Breast epithelium (tissue), 3 donors: ENCODE results near the gene C20orf144.

Experiments used
- POLR2A ChIP-seq: fragments of 450-650 bp; IDR thresholded peaks from one replicate; pipeline ENCODE4 v1.6.1; 2016; ENCODE audit warnings: antibody characterized with exemption, mild to moderate bottlenecking, moderate library complexity
- POLR2AphosphoS5 ChIP-seq, 3 donors: sonication (generic); formaldehyde crosslinking; IDR thresholded peaks; one replicate each; pipeline ENCODE4 v1.6.1; 2017; ENCODE audit warnings: antibody characterized with exemption in 3 of 3
- TF ChIP-seq, protein P1 (sequence below), 3 donors: fragments of 450-650 bp; IDR thresholded peaks; one replicate each; pipeline ENCODE4 v1.5.1; 2016 to 2017; ENCODE audit warnings: antibody characterized with exemption in 3 of 3, mild to moderate bottlenecking in 3 of 3, moderate library complexity in 3 of 3

DNA sequence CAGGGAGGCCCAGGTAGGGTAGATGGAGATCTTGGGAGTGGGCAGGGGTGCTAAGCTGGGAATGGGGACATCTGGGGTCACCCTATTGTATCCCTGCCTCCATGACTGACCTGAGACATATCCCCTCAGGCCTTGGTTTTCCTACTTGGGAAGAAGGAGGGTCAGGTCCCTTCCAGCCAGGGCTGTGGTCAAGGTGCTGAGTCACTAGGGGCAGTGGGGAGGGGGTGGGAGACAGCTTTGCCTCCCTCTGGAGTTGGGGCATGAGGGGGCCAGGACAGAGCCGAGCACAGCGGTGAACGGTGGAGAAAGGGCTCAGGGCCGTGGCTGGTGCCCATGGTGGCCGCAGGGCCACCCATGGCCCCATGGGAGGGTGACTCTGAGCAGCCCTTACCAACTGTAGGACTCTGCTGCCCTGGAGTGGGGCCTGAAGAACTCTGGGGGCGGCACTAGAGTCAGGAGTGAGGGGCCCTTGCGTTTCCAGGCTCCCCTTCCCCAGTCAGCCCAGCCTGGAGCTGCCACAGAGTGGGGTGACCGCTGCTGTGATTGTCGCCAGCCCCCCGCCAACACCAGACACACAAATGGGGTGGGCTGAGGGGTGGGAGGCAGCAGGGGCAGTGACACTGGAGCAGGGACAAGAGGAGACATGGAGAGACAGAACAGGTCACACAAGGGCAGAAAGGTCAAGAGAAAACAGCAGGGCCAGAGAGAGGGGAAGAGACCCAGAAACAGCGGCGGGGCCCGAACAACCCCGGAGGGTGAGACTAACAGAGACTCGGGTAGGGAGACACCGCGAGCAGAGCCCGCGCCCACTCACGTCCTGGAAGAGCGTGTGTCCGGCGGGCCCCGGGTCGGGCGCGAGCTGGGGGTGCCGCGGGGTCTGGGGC is 11.5 kb downstream of the C20orf144 start:
- TF ChIP-seq POLR2AphosphoS5 (IDR thresholded peaks at IDR 0.05) (no peak), POLR2A (no peak)
- TF ChIP-seq, protein P1, sequence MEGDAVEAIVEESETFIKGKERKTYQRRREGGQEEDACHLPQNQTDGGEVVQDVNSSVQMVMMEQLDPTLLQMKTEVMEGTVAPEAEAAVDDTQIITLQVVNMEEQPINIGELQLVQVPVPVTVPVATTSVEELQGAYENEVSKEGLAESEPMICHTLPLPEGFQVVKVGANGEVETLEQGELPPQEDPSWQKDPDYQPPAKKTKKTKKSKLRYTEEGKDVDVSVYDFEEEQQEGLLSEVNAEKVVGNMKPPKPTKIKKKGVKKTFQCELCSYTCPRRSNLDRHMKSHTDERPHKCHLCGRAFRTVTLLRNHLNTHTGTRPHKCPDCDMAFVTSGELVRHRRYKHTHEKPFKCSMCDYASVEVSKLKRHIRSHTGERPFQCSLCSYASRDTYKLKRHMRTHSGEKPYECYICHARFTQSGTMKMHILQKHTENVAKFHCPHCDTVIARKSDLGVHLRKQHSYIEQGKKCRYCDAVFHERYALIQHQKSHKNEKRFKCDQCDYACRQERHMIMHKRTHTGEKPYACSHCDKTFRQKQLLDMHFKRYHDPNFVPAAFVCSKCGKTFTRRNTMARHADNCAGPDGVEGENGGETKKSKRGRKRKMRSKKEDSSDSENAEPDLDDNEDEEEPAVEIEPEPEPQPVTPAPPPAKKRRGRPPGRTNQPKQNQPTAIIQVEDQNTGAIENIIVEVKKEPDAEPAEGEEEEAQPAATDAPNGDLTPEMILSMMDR (IDR thresholded peaks at IDR 0.05) = no peak
